GM19351 (cell line): ENCODE measurements around the gene ECT2.
"Not testable (repeated sequence)": the region's sequence is repeated elsewhere in the genome, so short reads cannot be mapped to it uniquely, and the experiment has no call there.

Source experiments
- ATAC-seq: cut with Tn5 transposase; IDR thresholded peaks from one replicate; pipeline ENCODE4 v1.9.1; 2021; ENCODE audit warnings: mild to moderate bottlenecking, moderate library complexity; ENCODE audit not compliant: unreplicated experiment

ECT2 gene

DNA sequence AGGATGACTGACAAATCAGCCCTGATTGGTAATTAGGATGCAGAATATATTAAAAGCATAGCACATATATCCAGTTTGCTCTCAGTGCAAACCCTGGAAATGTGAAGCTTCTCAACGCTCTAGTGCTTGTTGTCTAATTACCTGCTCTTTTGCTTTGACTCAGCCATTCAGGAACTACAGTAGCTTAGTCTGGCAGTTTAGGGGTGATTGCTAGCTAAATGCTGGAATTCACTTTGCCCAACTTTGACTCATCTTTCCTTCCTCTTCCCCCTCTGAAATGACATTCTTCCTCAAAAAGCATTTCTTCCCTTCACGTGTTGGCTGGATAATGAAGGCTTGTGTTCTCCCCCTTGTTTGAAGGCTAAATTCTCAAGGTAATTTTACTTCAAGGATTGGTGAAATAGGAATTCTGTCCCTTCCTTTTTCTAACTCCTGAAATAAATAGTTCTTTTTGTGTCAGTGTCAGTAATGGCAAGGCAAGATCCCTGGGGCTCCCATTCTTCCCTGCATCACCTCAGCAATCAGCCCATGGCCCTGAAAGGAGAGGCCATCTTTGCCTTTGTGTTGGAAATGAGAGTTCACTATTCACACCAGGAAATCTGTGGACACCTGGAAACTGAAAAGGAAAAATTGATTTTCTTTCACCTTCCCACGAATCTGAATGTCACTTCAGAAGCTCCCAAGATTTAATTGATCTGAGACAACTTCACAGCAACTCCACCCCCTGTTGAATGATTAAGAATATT lies 103.6 kb downstream of the ECT2 start:
- no peak for ATAC-seq

DNA sequence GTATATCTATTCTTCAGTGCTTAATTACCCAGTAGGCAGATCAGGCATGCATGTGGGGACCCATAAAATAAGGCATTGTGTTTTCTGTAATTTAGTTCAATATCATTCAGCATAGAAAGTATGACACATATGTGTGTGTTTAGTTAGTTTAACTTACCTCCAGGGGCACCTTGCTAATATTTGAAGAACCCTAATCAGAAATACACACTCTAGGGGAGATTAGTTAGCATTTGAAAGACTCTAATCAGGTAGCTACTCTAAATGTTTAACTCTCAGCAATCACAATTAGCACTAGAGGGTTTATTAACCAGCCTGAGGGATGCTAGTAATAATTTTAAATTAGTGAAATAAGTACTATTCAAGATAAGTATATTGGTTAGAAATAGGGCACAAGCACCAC lies 104.5 kb downstream of the ECT2 start:
- ATAC-seq = no peak

DNA sequence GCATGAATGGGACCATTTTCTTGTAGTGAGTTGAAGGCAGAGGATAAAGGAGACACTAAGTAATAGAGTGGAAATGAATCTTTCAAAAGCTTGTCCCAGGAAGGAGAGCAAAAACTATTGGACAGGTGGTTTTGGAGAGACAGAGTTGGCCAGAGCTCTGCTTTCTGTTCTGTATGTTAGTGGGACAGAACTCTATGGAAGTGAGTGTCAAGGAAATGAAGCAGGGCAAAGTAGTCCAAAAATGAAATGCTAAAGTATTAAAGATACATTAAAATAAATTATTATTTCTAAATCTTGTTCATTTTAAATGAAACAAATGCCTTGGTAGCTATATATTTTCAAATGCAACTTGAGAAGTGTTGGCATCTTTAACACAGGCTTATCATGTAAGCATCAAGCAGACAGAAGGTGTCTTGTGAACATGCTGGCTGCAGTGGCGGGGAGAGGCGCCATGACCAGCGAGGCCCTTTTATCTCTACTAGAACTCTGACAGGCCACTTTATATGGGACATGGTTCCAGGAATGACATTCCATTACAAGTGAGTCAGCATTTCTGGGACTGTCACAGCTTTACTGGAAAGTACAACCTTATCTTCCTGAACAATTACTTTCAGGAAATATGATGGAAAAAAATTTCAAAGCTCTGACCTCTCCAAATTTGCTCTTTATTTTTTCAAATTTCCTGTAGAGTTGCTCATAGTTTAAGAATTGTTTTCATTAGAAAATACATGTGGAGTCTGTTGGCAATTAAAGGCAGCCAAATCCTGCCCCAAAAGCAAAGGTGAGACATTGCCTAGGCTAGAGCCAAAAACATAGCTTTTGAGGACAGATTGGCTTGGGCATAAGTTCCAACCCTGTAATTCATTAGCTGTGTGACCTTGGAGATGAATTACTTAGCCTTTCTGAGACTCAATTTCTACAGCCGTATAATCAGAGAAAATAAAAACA lies 106.5 kb downstream of the ECT2 start:
- ATAC-seq = no peak

DNA sequence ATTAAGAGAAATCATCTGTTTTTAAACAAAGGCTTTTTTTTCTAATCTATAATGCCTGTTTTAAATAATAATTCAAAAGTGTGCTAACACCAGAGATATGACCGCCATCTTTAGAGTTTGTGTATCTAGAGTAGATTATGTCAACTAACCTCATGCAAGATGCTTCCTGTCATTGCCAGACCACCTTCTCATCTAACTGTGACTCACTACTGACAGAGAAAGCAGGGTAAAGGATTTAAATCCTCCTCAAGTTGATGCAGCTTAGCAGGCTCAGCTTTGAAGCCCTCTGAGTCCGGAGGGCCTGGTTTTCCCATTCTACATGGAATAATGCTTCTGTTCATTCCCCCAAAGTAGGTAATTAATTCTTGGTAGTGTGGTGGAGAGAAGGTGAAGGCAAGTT lies 108.5 kb downstream of the ECT2 start:
- ATAC-seq = no peak

DNA sequence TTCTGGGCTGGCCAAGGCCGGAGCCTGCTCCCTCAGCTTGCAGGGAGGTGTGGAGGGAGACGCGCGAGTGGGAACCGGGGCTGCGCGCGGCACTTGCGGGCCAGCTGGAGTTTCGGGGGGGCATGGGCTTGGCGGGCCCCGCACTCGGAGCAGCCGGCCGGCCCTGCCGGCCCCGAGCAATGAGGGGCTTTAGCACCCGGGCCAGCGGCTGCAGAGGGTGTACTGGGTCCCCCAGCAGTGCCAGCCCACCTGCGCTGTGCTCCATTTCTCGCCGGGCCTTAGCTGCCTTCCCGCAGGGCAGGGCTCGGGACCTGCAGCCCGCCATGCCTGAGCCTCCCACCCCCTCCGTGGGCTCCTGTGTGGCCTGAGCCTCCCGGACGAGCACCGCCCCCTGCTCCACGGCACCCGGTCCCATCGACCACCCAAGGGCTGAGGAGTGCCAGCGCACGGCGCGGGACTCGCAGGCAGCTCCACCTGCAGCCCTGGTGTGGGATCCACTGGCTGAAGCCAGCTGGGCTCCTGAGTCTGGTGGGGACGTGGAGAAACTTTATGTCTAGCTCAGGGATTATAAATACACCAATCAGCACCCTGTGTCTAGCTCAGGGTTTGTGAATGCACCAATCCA lies 116.3 kb downstream of the ECT2 start:
- not testable (repeated sequence) for ATAC-seq

DNA sequence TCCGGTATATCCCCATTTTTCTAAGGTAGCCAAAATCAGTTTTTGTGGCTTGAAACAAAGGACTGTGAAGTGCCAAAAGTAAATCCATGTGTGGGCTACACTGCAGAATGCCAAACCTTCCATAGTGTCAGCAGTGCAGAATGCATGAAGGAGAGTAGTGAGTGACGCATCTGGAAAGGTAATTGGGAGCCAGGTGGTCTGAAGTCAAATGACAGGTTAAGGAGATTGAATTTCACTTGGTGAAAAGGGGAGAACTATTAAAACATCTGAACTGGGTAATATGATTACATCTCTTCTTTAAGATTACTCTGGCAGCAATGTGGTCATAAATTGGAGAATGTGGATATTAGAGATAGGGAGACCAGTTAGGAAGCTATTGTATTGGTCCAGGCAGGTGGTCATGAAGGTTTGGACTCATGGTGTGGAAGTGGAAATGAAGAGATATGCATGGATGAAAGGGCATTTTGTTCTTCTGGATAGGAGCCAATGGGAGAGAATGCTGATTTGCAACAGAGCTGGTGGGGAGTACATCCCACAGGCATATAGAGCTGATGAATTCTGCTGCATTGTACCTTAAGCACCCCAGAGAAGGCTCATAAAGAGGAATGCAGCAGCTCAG lies 118.2 kb downstream of the ECT2 start:
- no peak for ATAC-seq

DNA sequence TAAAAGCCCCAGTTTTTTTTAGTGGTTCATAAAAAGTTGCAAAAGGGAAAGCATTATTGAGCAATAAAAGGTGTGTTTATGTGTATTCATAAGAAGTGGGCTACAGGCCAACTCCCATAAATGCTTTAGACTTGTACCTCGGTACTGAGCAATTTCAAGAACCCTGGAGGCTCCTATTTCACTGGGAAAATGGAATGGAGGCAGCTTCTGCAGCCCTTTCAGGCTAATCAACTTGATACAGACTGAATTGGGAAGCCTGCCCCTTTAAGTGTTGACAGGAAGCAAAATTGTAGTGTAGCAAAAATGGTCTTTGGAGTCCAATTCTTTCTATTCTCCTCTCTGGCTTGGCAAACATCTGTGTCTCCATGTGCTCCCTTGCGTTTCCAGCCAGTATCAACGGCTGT lies 118.8 kb downstream of the ECT2 start:
- no peak for ATAC-seq

DNA sequence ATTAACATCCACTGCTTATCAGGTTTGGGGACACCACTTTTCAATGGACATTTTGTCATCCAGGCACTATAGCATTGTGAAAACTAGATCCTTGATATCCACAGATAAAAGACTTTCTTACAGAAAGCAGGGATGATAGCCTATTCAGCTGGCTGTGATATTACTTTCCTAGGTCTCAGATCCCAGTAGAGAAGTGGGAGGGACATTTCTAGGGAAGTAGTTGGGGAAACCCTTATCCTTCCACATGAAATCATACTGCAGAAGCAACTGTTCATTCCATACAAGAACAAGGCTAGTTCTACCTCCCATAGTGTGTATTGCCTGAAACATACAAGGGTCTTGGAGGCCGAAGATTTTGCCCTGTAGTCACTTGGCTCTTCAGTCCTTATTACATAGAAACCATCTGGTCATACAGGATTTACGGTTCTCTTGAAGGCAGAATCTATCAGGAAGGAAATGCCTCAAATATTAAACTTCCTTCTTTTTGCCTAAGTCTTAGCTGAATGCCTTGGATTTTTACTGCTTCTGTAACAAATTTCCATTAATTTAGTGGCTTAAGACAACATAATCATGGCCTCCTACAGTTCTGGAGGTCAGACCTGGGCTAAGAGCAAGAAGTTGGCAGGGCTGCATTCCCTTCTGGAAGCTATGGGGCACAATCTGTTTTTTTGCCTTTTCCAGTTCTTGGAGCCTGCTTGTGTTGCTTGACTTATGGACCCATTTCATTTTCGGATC lies 119.4 kb downstream of the ECT2 start:
- ATAC-seq = no peak
